ENCODE data around the gene GNG13.

The GNG13 gene

DNA sequence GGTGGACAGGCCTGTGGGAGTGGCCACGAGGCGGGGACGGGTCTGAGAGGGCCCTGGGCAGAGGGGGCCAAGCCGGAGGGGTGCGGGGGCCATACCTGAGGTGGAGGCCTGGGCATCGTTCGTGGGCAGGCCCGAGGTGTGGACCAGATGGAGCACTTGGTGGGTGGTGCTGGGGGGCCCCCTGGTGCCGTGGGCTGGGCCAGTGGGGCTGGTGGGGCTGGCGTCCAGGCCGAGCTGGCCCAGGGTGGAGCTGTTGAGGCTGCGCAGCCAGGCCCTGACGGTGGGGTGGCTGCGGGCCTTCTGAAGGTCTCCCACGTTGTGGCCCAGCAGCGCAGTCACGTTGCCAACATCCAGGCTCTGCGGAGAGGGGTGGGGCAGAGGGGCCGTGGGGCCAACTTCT lies 30.6 kb downstream of the GNG13 start:
- DNase-seq (ENCODE audit: low read depth) = no peak
- no peaks in the 10 kb centered on the region for H3K9me3 ChIP-seq (ENCODE audit: control insufficient read depth, low read length)

DNA sequence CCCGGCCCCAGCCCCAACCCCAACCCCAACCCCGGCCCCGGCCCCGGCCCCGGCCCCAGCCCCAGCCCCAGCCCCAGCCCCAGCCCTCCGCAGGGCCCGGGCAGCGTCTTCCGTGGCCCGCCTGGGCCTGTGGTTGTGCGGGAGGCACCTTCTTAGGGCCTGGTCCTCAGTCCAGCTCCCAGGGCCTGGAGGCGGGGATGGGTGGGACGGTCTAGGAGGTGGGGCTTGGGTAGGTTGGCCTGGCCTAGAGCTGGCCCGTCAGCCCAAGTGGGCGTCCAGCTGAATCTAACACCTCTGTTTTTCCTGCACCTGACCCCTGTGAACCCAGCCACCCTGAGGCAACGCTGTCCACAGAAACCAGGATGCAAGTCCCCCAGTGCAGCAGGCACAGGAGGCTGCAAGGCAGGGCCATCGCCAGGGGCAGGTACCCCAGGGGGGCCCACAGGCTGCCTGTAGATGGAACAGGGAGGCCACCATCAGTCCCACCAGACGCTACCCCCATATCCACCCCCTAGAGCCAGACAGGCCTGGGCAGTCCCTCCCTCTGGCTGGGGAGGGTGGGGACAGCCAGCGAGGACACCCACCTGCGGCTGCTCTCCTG lies 31.2 kb downstream of the GNG13 start:
- Histone ChIP-seq H3K9me3 (ENCODE audit: control insufficient read depth, low read length) (no peaks in the 10 kb centered on the region), H3K4me1 (ENCODE audit: control insufficient read depth, insufficient read depth, low read length) (no peaks in the 10 kb centered on the region), H3K27me3 (replicated peaks; ENCODE audit: control insufficient read depth, insufficient read depth, low read length) (peaks cover 7% of the 10 kb centered on the region), H3K36me3 (ENCODE audit: control insufficient read depth, insufficient read depth, low read length, severe bottlenecking) (no peaks in the 10 kb centered on the region), H3K4me3 (ENCODE audit: low read length) (no peak overlapping the region), H3K9ac (ENCODE audit: low read length) (no peak overlapping the region)
- DNase-seq (ENCODE audit: low read depth) = no peak

More for the DNA sequence above, 30.6 kb downstream of the GNG13 start:
- H3K36me3 ChIP-seq (ENCODE audit: control insufficient read depth, insufficient read depth, low read length, severe bottlenecking) = no peaks in the 10 kb centered on the region
- peaks cover 7% of the 10 kb centered on the region for H3K27me3 ChIP-seq (replicated peaks; ENCODE audit: control insufficient read depth, insufficient read depth, low read length)
- no peak overlapping the region for H3K9ac ChIP-seq (ENCODE audit: low read length)
- no peaks in the 10 kb centered on the region for H3K4me1 ChIP-seq (ENCODE audit: control insufficient read depth, insufficient read depth, low read length)
- H3K4me3 ChIP-seq (ENCODE audit: low read length) = no peak overlapping the region

DNA sequence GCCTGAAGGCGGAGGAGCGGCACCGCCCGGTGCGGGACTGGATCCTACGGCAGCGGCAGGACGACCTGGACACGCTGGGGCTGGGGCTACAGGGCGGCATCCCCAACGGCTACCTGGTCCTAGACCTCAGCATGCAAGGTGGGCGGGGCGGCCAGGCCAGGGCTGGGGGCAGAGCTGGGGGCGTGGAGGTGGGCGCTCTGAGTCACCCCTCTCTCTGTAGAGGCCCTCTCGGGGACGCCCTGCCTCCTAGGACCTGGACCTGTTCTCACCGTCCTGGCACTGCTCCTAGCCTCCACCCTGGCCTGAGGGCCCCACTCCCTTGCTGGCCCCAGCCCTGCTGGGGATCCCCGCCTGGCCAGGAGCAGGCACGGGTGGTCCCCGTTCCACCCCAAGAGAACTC lies 32.1 kb downstream of the GNG13 start:
- no peak for DNase-seq (ENCODE audit: low read depth)
- Histone ChIP-seq H3K9ac (ENCODE audit: low read length) (no peak overlapping the region), H3K9me3 (ENCODE audit: control insufficient read depth, low read length) (no peaks in the 10 kb centered on the region), H3K4me1 (ENCODE audit: control insufficient read depth, insufficient read depth, low read length) (no peaks in the 10 kb centered on the region), H3K27me3 (replicated peaks; ENCODE audit: control insufficient read depth, insufficient read depth, low read length) (peaks cover 7% of the 10 kb centered on the region), H3K36me3 (ENCODE audit: control insufficient read depth, insufficient read depth, low read length, severe bottlenecking) (no peaks in the 10 kb centered on the region), H3K4me3 (ENCODE audit: low read length) (no peak overlapping the region)

DNA sequence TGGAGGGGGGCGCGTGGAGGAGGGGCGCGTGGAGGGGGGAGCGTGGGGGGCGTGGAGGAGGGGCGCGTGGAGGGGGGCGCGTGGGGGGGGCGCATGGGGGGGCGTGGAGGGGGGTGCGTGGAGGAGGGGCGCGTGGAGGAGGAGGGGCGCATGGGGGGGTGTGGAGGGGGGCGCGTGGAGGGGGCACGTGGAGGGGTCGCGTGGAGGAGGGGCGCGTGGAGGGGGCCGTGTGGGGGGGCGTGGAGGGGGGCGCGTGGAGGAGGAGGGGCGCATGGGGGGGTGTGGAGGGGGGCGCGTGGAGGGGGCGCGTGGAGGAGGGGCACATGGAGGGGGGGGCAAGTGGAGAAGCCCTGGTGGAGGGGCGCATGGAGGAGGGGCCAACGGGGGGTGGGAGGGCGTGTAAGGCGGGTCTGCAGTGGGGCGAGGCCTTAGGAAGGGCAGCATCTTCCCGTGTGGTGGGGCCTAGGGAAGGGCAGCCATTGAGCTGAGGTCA lies 32.7 kb downstream of the GNG13 start:
- peaks cover 10% of the 10 kb centered on the region for H3K27me3 ChIP-seq (replicated peaks; ENCODE audit: control insufficient read depth, insufficient read depth, low read length)
- H3K4me3 ChIP-seq (ENCODE audit: low read length) = no peak overlapping the region
- no peak for DNase-seq (ENCODE audit: low read depth)
- H3K9ac ChIP-seq (ENCODE audit: low read length) = no peak overlapping the region
- H3K9me3 ChIP-seq (ENCODE audit: control insufficient read depth, low read length) = no peaks in the 10 kb centered on the region
- H3K36me3 ChIP-seq (ENCODE audit: control insufficient read depth, insufficient read depth, low read length, severe bottlenecking) = no peaks in the 10 kb centered on the region
- H3K4me1 ChIP-seq (ENCODE audit: control insufficient read depth, insufficient read depth, low read length) = no peaks in the 10 kb centered on the region

DNA sequence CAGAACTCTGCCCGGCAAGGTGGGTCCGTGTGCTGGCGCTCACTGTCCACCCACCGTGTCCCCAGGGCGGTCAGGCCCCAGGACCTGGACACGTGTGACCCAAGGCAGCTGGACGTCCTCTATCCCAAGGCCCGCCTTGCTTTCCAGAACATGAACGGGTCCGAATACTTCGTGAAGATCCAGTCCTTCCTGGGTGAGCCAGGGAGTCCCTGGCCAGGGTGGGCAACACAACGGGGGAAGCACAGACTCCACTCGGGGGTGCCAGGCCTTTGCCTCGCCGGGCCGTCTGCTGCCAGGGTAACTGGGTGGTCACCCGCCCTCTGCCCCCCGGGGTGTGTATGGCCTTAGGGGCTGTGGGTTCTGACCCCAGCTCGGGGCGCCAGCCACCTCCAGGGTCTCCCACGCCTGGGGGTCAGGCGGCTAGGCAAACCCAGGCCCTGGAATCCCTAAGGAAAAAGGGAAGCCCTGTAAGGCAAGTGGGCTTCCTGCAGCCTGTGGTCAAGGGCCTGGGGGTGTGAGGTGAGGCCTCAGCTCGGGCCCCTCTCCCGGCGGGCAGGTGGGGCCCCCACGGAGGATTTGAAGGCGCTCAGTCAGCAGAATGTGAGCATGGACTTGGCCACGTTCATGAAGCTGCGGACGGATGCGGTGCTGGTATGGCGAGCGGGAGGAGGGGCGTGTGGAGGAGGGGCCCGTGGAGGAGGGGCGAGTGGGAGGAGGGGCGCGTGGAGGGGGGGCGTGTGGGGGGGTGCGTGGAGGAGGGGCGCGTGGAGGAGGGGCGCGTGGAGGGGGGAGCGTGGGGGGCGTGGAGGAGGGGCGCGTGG lies 33.5 kb downstream of the GNG13 start:
- H3K9me3 ChIP-seq (ENCODE audit: control insufficient read depth, low read length) = no peaks in the 10 kb centered on the region
- no peak for DNase-seq (ENCODE audit: low read depth)

DNA sequence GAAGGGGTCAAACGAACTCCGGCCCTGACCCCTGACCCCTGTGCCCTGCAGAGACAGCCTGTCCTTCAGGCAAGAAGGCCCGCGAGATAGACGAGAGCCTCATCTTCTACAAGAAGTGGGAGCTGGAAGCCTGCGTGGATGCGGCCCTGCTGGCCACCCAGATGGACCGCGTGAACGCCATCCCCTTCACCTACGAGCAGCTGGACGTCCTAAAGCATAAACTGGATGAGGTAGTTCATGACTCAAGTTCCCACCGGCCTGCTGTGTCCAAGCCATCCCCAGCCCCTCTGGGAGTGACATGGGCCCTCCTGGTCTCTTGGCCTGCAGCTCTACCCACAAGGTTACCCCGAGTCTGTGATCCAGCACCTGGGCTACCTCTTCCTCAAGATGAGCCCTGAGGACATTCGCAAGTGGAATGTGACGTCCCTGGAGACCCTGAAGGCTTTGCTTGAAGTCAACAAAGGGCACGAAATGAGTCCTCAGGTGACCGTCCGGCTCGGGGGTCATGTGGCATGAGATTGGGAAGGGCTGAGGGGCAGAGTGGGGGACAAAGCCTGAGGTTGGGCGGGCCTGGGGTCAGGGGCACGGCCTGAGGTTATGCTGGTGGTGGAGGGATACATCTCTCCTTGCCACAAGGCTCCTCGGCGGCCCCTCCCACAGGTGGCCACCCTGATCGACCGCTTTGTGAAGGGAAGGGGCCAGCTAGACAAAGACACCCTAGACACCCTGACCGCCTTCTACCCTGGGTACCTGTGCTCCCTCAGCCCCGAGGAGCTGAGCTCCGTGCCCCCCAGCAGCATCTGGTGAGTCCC lies 34.3 kb downstream of the GNG13 start:
- Histone ChIP-seq H3K27me3 (replicated peaks; ENCODE audit: control insufficient read depth, insufficient read depth, low read length) (peaks cover 18% of the 10 kb centered on the region), H3K9me3 (ENCODE audit: control insufficient read depth, low read length) (no peaks in the 10 kb centered on the region), H3K9ac (ENCODE audit: low read length) (no peak overlapping the region), H3K36me3 (ENCODE audit: control insufficient read depth, insufficient read depth, low read length, severe bottlenecking) (no peaks in the 10 kb centered on the region), H3K4me1 (ENCODE audit: control insufficient read depth, insufficient read depth, low read length) (no peaks in the 10 kb centered on the region), H3K4me3 (ENCODE audit: low read length) (no peak overlapping the region)
- DNase-seq (ENCODE audit: low read depth) = no peak

More for the DNA sequence above, 33.5 kb downstream of the GNG13 start:
- no peaks in the 10 kb centered on the region for H3K36me3 ChIP-seq (ENCODE audit: control insufficient read depth, insufficient read depth, low read length, severe bottlenecking)
- H3K4me3 ChIP-seq (ENCODE audit: low read length) = no peak overlapping the region
- no peak overlapping the region for H3K9ac ChIP-seq (ENCODE audit: low read length)
- peaks cover 17% of the 10 kb centered on the region for H3K27me3 ChIP-seq (replicated peaks; ENCODE audit: control insufficient read depth, insufficient read depth, low read length)
- H3K4me1 ChIP-seq (ENCODE audit: control insufficient read depth, insufficient read depth, low read length) = no peaks in the 10 kb centered on the region

DNA sequence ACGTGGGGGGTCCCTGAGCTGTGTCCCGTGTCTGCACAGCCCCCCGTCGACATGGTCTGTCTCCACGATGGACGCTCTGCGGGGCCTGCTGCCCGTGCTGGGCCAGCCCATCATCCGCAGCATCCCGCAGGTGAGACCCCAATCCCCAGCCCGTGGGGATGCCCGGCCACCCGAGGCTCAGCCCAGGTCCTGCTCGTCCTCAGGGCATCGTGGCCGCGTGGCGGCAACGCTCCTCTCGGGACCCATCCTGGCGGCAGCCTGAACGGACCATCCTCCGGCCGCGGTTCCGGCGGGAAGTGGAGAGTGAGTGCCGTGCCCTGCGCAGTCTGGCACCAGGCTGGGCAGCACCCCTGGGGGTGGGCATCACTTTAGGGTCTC lies 35.1 kb downstream of the GNG13 start:
- Histone ChIP-seq H3K4me1 (ENCODE audit: control insufficient read depth, insufficient read depth, low read length) (no peaks in the 10 kb centered on the region), H3K9me3 (ENCODE audit: control insufficient read depth, low read length) (no peaks in the 10 kb centered on the region), H3K27me3 (replicated peaks; ENCODE audit: control insufficient read depth, insufficient read depth, low read length) (peaks cover 18% of the 10 kb centered on the region), H3K36me3 (ENCODE audit: control insufficient read depth, insufficient read depth, low read length, severe bottlenecking) (no peaks in the 10 kb centered on the region), H3K9ac (ENCODE audit: low read length) (no peak overlapping the region), H3K4me3 (ENCODE audit: low read length) (no peak overlapping the region)
- DNase-seq (ENCODE audit: low read depth) = no peak

DNA sequence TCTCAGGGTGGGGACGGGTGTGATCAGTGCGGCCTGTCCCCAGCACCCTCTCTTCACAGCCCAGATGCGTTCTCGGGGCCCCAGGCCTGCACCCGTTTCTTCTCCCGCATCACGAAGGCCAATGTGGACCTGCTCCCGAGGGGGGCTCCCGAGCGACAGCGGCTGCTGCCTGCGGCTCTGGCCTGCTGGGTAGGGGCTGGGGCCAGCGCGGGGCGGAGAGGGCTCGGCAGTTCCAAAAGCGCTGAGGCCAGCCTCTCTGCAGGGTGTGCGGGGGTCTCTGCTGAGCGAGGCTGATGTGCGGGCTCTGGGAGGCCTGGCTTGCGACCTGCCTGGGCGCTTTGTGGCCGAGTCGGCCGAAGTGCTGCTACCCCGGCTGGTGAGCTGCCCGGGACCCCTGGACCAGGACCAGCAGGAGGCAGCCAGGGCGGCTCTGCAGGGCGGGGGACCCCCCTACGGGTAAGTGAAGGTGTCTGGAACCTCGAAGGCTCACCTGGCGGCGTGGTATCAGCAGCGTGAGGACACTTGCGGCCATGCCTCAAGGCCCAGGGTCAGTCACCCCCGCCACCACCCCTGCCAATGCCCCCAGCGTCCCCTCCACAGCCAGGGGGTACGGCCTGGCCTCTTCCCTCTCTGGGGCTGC lies 35.6 kb downstream of the GNG13 start:
- Histone ChIP-seq H3K9ac (ENCODE audit: low read length) (no peak overlapping the region), H3K9me3 (ENCODE audit: control insufficient read depth, low read length) (no peaks in the 10 kb centered on the region), H3K27me3 (replicated peaks; ENCODE audit: control insufficient read depth, insufficient read depth, low read length) (peaks cover 18% of the 10 kb centered on the region), H3K36me3 (ENCODE audit: control insufficient read depth, insufficient read depth, low read length, severe bottlenecking) (no peaks in the 10 kb centered on the region), H3K4me1 (ENCODE audit: control insufficient read depth, insufficient read depth, low read length) (no peaks in the 10 kb centered on the region), H3K4me3 (ENCODE audit: low read length) (no peak overlapping the region)
- no peak for DNase-seq (ENCODE audit: low read depth)

DNA sequence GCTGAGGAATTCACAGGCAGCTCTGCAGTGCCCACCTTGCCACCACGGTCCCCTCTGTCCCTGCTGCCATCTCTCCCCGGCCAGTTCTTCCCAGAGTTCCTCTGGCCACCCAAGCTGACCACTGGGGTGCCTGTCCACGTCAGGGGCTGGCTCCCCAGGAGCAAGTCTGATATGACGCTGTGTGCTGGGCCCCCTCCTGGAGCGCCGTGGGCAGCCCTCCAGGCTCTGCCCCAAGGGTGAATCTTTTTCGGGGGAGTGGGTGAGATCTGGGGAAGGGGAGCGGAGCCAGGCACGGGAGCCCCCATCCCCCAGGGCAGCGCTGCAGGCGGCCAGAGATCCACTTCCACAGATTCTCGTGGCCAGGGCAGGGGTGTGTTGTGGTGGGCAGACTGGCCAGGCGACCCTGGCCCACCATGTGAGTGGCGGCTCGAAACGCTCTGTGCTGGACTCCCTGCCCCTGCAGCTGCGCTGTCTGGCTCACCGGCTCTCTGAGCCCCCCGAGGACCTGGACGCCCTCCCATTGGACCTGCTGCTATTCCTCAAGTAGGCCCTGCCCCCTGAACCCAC lies 36.3 kb downstream of the GNG13 start:
- H3K4me3 ChIP-seq (ENCODE audit: low read length) = no peak overlapping the region
- H3K9ac ChIP-seq (ENCODE audit: low read length) = no peak overlapping the region
- H3K4me1 ChIP-seq (ENCODE audit: control insufficient read depth, insufficient read depth, low read length) = no peaks in the 10 kb centered on the region
- DNase-seq (ENCODE audit: low read depth) = no peak
- peaks cover 23% of the 10 kb centered on the region for H3K27me3 ChIP-seq (replicated peaks; ENCODE audit: control insufficient read depth, insufficient read depth, low read length)
- H3K9me3 ChIP-seq (ENCODE audit: control insufficient read depth, low read length) = no peaks in the 10 kb centered on the region
- no peaks in the 10 kb centered on the region for H3K36me3 ChIP-seq (ENCODE audit: control insufficient read depth, insufficient read depth, low read length, severe bottlenecking)

DNA sequence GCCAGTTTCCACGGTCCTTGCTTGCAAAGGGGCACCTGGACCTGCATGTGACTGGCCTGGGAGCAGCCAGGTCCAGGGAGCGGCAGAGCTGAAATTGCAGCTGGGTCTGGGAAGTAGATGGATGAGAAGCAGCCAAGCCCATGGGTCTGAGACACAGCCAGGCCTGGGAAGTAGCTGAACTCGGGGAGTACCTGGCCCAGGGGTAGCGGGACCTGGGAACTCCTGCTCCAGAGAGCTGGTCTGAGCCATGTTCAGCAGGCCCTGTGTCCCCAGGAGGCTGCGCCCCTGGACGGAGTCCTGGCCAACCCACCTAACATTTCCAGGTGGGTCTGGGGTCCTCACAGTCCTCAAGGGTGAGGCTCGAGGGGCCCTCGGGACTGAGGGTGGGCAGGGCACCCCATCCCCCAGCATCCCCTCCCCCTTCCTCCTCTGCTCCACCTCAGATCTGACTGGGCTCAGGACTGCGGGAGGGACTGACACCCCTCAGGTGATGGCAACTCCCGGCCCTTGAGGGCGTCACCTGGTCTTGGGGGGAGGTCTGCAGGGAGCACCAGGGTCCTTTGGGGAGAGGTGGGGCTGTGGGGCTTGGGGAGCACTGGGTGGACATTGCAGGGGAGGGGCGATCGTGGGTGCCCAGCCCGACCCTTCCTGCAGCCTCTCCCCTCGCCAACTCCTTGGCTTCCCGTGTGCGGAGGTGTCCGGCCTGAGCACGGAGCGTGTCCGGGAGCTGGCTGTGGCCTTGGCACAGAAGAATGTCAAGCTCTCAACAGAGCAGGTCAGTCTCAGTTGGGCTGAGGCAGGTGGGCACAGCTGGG lies 37.0 kb downstream of the GNG13 start:
- Histone ChIP-seq H3K4me1 (ENCODE audit: control insufficient read depth, insufficient read depth, low read length) (no peaks in the 10 kb centered on the region), H3K27me3 (replicated peaks; ENCODE audit: control insufficient read depth, insufficient read depth, low read length) (peaks cover 23% of the 10 kb centered on the region), H3K4me3 (ENCODE audit: low read length) (no peak overlapping the region), H3K36me3 (ENCODE audit: control insufficient read depth, insufficient read depth, low read length, severe bottlenecking) (no peaks in the 10 kb centered on the region), H3K9ac (ENCODE audit: low read length) (no peak overlapping the region), H3K9me3 (ENCODE audit: control insufficient read depth, low read length) (no peaks in the 10 kb centered on the region)
- DNase-seq (ENCODE audit: low read depth) = no peak
